Endothelial cell of umbilical vein (primary cell): Measurements from ENCODE around the gene KCNMA1. TPM values are rescaled to one million over a fixed set of nuclear protein-coding genes. Genes with fewer than 3 reads are reported as not detected.

Experiments used
- BruUV-seq: library from RNA; stranded (reverse); fragments of 400-500 nt; replicated peaks from 2 replicates; lab custom pipeline; 2021; lab: Mats Ljungman, UMichigan
- CTCF ChIA-PET: fragments of 300-600, 350-600 bp; sonication (Branson Sonifier 250); formaldehyde crosslinking; loops from one replicate; lab custom pipeline; 2021; ENCODE audit warnings: antibody characterized with exemption, inconsistent platforms; lab: Charles Lee
- POLR2A ChIA-PET: fragments of 300-600, 350-600 bp; sonication (Branson Sonifier 250); formaldehyde crosslinking; loops from one replicate; lab custom pipeline; 2021; ENCODE audit warnings: antibody characterized with exemption, inconsistent platforms; lab: Charles Lee
- DNase-seq: peaks from one replicate; pipeline ENCODE4 v3.0.0-alpha.2; 2011; ENCODE audit warnings: low read depth, low spot score
- FAIRE-seq: peaks from 2 replicates; lab custom pipeline; 2011; peaks lifted over from hg19 to GRCh38; lab: Jason Lieb, UNC
- H2AFZ ChIP-seq: 2 replicates; pipeline ENCODE4 v1.6.0; 2012; ENCODE audit warnings: low read depth, low read length, control low read depth, inconsistent platforms
- H3K27ac ChIP-seq: 2 replicates; pipeline ENCODE4 v1.5.1; 2011; ENCODE audit warnings: low read depth, mild to moderate bottlenecking, control low read depth, low read length, moderate library complexity; ENCODE audit not compliant: insufficient read depth
- H3K27me3 ChIP-seq, 2 experiments: 2 replicates each; pipeline versions ENCODE4 v1.6.0 to v1.6.1; 2011; ENCODE audit warnings: low read length in 2 of 2, mixed read lengths in 1 of 2; ENCODE audit not compliant: control insufficient read depth in 2 of 2, insufficient read depth in 2 of 2
- H3K36me3 ChIP-seq, 2 experiments: 2 replicates in 1 of 2; 3 replicates in 1 of 2; pipeline ENCODE4 v1.5.1; 2011; ENCODE audit warnings: low read length in 2 of 2, mild to moderate bottlenecking in 1 of 2, moderate library complexity in 1 of 2; ENCODE audit not compliant: control insufficient read depth in 2 of 2, insufficient read depth in 2 of 2; ENCODE audit errors: extremely low read depth in 1 of 2
- H3K4me1 ChIP-seq: 3 replicates; pipeline ENCODE4 v1.5.1; 2011; ENCODE audit warnings: mild to moderate bottlenecking, low read length; ENCODE audit not compliant: control insufficient read depth, insufficient read depth; ENCODE audit errors: extremely low read depth
- H3K4me2 ChIP-seq: 2 replicates; pipeline ENCODE4 v1.6.1; 2011; ENCODE audit warnings: low read length, control low read depth, mixed read lengths; ENCODE audit not compliant: insufficient read depth
- H3K4me3 ChIP-seq, 3 experiments: fragments of 200-600 bp in 1 of 3; sonication (generic), shearing (Covaris generic) in 1 of 3; replicated peaks in 1 of 3; 2 replicates each; pipeline ENCODE4 v1.5.1; 2011 to 2016; ENCODE audit warnings: control low read depth in 3 of 3, low read length in 3 of 3, mild to moderate bottlenecking in 2 of 3, inconsistent platforms in 1 of 3, low read depth in 1 of 3, moderate library complexity in 1 of 3; ENCODE audit not compliant: insufficient read depth in 1 of 3
- H3K79me2 ChIP-seq: 2 replicates; pipeline ENCODE4 v1.6.0; 2012; ENCODE audit warnings: low read length, inconsistent platforms; ENCODE audit not compliant: control insufficient read depth, insufficient read depth
- H3K9ac ChIP-seq: replicated peaks from 2 replicates; pipeline ENCODE3; 2011; ENCODE audit warnings: low read length, control low read depth; ENCODE audit not compliant: insufficient read depth; ENCODE audit errors: extremely low read depth
- H3K9me1 ChIP-seq: replicated peaks from 3 replicates; pipeline ENCODE4 v1.6.0; 2011; ENCODE audit warnings: mild to moderate bottlenecking, low read length; ENCODE audit not compliant: control insufficient read depth, insufficient read depth; ENCODE audit errors: extremely low read depth
- H3K9me3 ChIP-seq: replicated peaks from 2 replicates; pipeline ENCODE4 v1.5.1; 2012; ENCODE audit warnings: low read length, inconsistent platforms; ENCODE audit not compliant: control insufficient read depth, insufficient read depth
- H4K20me1 ChIP-seq: replicated peaks from 2 replicates; pipeline ENCODE3; 2011; ENCODE audit warnings: mild to moderate bottlenecking, low read length; ENCODE audit not compliant: control insufficient read depth, insufficient read depth; ENCODE audit errors: extremely low read depth
- EZH2 ChIP-seq: IDR thresholded peaks from 2 replicates; pipeline ENCODE4 v1.6.1; 2012; ENCODE audit warnings: borderline replicate concordance, low read depth, mild to moderate bottlenecking, moderate library complexity, low read length, inconsistent platforms; ENCODE audit not compliant: severe bottlenecking
- FOS ChIP-seq: IDR thresholded peaks from 2 replicates; pipeline ENCODE4 v1.6.1; 2011; ENCODE audit warnings: mild to moderate bottlenecking, low read length, moderate library complexity, borderline replicate concordance; ENCODE audit not compliant: insufficient read depth
- GATA2 ChIP-seq: IDR thresholded peaks from 2 replicates; pipeline ENCODE4 v1.7.0; 2011; ENCODE audit warnings: low read depth, mild to moderate bottlenecking, moderate library complexity, mixed read lengths, low read length; ENCODE audit not compliant: insufficient read length, insufficient read depth
- JUN ChIP-seq: IDR thresholded peaks from 2 replicates; pipeline ENCODE4 v1.6.1; 2011; ENCODE audit warnings: borderline replicate concordance, low read depth; ENCODE audit not compliant: insufficient read length, insufficient read depth
- MYC ChIP-seq: IDR thresholded peaks from one replicate; pipeline ENCODE4 v1.6.1; 2011; ENCODE audit warnings: mild to moderate bottlenecking, low read depth, low read length
- POLR2A ChIP-seq: IDR thresholded peaks from 2 replicates; pipeline ENCODE4 v1.6.1; 2012; ENCODE audit warnings: low read depth, mild to moderate bottlenecking, control low read depth, low read length
- POLR2AphosphoS5 ChIP-seq: IDR thresholded peaks from 2 replicates; pipeline ENCODE4 v1.6.1; 2012; ENCODE audit warnings: low read depth, mild to moderate bottlenecking, control low read depth, low read length, moderate library complexity; ENCODE audit not compliant: insufficient read depth
- dilution Hi-C: fragments of 300-500 bp; cut with MboI; formaldehyde crosslinking; loops from one replicate; pipeline ENCODE4 v1.15.0; 2019; ENCODE audit warnings: low sequenced_read_pairs; ENCODE audit not compliant: extremely low pct_ligation_motif_present
- intact Hi-C: fragments of 100-400 bp; cut with micrococcal nuclease; formaldehyde crosslinking; loops from one replicate; pipeline ENCODE4 v1.10.0; 2022
- polyA plus RNA-seq, 4 experiments: library from polyadenylated mRNA; depleted of rRNA in 3 of 4; stranded (reverse) in 3 of 4; unstranded in 1 of 4; fragments of >200 nt; gene quantifications; 2 replicates each; pipeline versions ENCODE4 v1.2.1 to v1.2.3, GENCODE V29; 2011 to 2012; ENCODE audit warnings: missing spikeins in 1 of 4
- total RNA-seq: library from RNA; stranded (reverse); gene quantifications from 2 replicates; pipeline ENCODE4 v1.2.3, GENCODE V29; 2021
- TF ChIP-seq, protein P1 (sequence below), 2 donors: IDR thresholded peaks; 1 replicate in 1 of 2; 2 replicates in 1 of 2; pipeline ENCODE4 v1.5.1; 2011; ENCODE audit warnings: low read length in 2 of 2, mild to moderate bottlenecking in 2 of 2, moderate library complexity in 2 of 2, control low read depth in 1 of 2, inconsistent platforms in 1 of 2, low read depth in 1 of 2; ENCODE audit not compliant: insufficient read depth in 1 of 2; ENCODE audit errors: extremely low read depth in 1 of 2
- TF ChIP-seq, protein P2 (sequence below): IDR thresholded peaks from 2 replicates; pipeline ENCODE4 v1.6.1; 2011; ENCODE audit not compliant: insufficient read depth, insufficient read length

The KCNMA1 gene
- total and polyA plus RNA-seq, 2 donors (not counting 3 experiments of a cell fraction or from before 2014, with no cell fraction given), result 0.10 to 0.82 TPM

DNA sequence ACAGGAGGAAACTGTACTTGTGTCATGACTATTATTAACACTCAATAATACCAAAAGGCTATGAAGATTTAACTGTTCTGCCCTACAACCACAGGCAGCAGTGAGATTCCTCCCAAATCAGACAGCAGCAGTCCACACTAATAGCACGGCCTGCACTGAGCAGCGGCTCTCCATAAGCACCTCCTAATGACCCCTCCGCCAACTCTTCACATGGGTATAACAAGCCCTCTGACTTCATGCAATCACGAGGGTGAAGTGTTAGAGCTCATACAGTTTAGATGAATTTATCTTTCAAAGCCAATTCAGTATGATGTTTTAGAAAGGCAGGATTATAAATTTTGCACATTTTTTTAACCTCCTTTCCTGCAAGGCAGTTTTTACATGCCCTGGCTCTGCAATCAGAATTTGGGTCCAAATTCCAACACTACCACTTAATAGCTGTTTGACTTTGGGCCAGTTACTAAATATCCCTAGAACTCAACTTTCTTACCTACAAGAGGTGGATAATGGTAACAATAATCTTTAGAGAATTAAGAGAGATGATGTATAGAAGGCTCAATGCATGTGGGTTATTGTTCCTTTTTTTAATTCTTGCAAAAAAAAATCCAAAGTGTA is 617.1 kb downstream of the KCNMA1 start:
- no peak for FAIRE-seq
- H3K27me3 ChIP-seq, result peaks cover 2 to 4% of the 10 kb centered on the region in 2 experiments
- H3K36me3 ChIP-seq, result no peaks in the 10 kb centered on the region
- TF ChIP-seq POLR2A (no peak), MYC (no peak)
- TF ChIP-seq, protein P1, sequence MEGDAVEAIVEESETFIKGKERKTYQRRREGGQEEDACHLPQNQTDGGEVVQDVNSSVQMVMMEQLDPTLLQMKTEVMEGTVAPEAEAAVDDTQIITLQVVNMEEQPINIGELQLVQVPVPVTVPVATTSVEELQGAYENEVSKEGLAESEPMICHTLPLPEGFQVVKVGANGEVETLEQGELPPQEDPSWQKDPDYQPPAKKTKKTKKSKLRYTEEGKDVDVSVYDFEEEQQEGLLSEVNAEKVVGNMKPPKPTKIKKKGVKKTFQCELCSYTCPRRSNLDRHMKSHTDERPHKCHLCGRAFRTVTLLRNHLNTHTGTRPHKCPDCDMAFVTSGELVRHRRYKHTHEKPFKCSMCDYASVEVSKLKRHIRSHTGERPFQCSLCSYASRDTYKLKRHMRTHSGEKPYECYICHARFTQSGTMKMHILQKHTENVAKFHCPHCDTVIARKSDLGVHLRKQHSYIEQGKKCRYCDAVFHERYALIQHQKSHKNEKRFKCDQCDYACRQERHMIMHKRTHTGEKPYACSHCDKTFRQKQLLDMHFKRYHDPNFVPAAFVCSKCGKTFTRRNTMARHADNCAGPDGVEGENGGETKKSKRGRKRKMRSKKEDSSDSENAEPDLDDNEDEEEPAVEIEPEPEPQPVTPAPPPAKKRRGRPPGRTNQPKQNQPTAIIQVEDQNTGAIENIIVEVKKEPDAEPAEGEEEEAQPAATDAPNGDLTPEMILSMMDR (IDR thresholded peaks at IDR 0.05; ENCODE audit: extremely low read depth in 1 of 2, insufficient read depth in 1 of 2, low read depth in 1 of 2, low read length in 2 of 2), result no peak
- ChIA-PET CTCF (interaction anchor here (1.8 kb wide), 1 partner anchor 16 kb away, joined by 10 read pairs; no protein-coding TSS in a partner anchor), POLR2A (no interaction called here)
- no peaks in the 10 kb centered on the region for H4K20me1 ChIP-seq
- H2AFZ ChIP-seq, result no peak overlapping the region
- no peaks in the 10 kb centered on the region for H3K9me3 ChIP-seq
- H3K4me2 ChIP-seq, result no peak overlapping the region
- intact Hi-C loops, result no loop called here
- no TSS peak for BruUV-seq
- H3K9ac ChIP-seq, result no peak overlapping the region
- DNase-seq, result no peak
- no peaks in the 10 kb centered on the region for H3K79me2 ChIP-seq
- H3K4me3 ChIP-seq, result no peak overlapping the region
- no peaks in the 10 kb centered on the region for H3K4me1 ChIP-seq
- H3K27ac ChIP-seq, result no peak overlapping the region
- dilution Hi-C loops, result no loop called here
- no peaks in the 10 kb centered on the region for H3K9me1 ChIP-seq

DNA sequence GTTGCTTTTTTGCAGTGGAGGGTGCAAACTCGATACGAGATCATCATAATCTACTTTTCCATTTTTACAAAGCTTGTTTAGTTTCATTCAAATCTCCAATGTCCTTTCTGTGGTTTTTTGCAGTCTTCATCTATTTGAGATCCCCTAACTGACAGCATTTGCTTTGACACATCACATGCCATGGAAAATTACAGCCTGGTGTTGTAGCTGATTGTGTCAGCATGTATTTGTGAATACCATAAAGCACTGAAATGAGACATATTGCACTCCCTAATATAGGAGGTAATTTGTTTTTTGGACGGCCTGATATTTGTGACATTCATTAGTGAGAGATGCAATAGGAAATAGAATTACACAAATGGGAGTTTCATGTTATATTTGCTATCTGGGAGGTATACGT is 620.8 kb downstream of the KCNMA1 start:
- DNase-seq, result no peak
- Histone ChIP-seq H2AFZ (no peak overlapping the region), H3K4me2 (no peak overlapping the region), H3K27ac (no peak overlapping the region), H3K9me1 (no peaks in the 10 kb centered on the region), H3K4me3 (no peak overlapping the region), H3K9ac (no peak overlapping the region), H3K27me3 (no peaks in the 10 kb centered on the region), H3K79me2 (no peaks in the 10 kb centered on the region), H3K9me3 (no peaks in the 10 kb centered on the region), H4K20me1 (no peaks in the 10 kb centered on the region), H3K4me1 (no peaks in the 10 kb centered on the region), H3K36me3 (no peaks in the 10 kb centered on the region)
- BruUV-seq, result no TSS peak
- intact Hi-C loops (no loop called here), dilution Hi-C loops (no loop called here)
- ChIA-PET CTCF (interaction anchor here (1.0 to 1.2 kb wide), 2 partner anchors 12 to 27 kb away, joined by 3 to 4 read pairs; no protein-coding TSS in a partner anchor), POLR2A (no interaction called here)
- no peak for TF ChIP-seq MYC
- no peak for TF ChIP-seq FOS
- TF ChIP-seq EZH2, result no peak
- TF ChIP-seq, protein P2, sequence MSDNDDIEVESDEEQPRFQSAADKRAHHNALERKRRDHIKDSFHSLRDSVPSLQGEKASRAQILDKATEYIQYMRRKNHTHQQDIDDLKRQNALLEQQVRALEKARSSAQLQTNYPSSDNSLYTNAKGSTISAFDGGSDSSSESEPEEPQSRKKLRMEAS, result no peak
- TF ChIP-seq, protein P1 (IDR thresholded peaks at IDR 0.05; ENCODE audit: extremely low read depth in 1 of 2, insufficient read depth in 1 of 2, low read depth in 1 of 2, low read length in 2 of 2), result no peak
- TF ChIP-seq POLR2AphosphoS5, result no peak
- TF ChIP-seq GATA2, result no peak
- TF ChIP-seq JUN, result no peak
- no peak for TF ChIP-seq POLR2A
- FAIRE-seq, result no peak
